Upper lobe of right lung (tissue), 1 donor: ENCODE results near the gene KCTD21. TPM values are rescaled to one million over a fixed set of nuclear protein-coding genes. Genes with fewer than 3 reads are reported as not detected.

Experiments used
- ATAC-seq: fragments of 200-7000 bp; cut with Tn5 transposase; one replicate; pipeline ENCODE4 v1.9.1; 2020; ENCODE audit warnings: mild to moderate bottlenecking, moderate library complexity
- DNase-seq: peaks from one replicate; pipeline ENCODE4 v3.0.0-alpha.2; 2020
- H3K27ac ChIP-seq: fragments of 200-600 bp; one replicate; pipeline ENCODE4 v1.8.0; 2022
- H3K27me3 ChIP-seq: fragments of 200-600 bp; one replicate; pipeline ENCODE4 v1.8.0; 2022; ENCODE audit warnings: mild to moderate bottlenecking
- H3K36me3 ChIP-seq: fragments of 200-600 bp; one replicate; pipeline ENCODE4 v1.8.0; 2022
- H3K4me1 ChIP-seq: fragments of 200-600 bp; one replicate; pipeline ENCODE4 v1.8.0; 2022
- H3K4me3 ChIP-seq: fragments of 200-600 bp; one replicate; pipeline ENCODE4 v1.8.0; 2022; ENCODE audit warnings: mild to moderate bottlenecking
- H3K9me3 ChIP-seq: fragments of 200-600 bp; one replicate; pipeline ENCODE4 v1.8.0; 2022
- CTCF ChIP-seq: fragments of 200-600 bp; IDR thresholded peaks from one replicate; pipeline ENCODE4 v1.8.0; 2022; ENCODE audit warnings: antibody characterized with exemption
- intact Hi-C: fragments of 100-400 bp; cut with DNase I; formaldehyde crosslinking; loops from one replicate; pipeline ENCODE4 v1.11.0; 2022
- total RNA-seq: library from RNA; stranded (reverse); fragmentation: NEBNext Ultra II Directional; extraction: Animal tissue kit (Norgen Biotek cat#: 25700); gene quantifications from one replicate; pipeline ENCODE4 v1.2.1, GENCODE V29; 2021
- donor health status: DM: no; HTN: yes; CAD: no; lungs with severe emphysema.

KCTD21 gene
- total RNA-seq, 1 donor from 2014 or later = 10.9 TPM

GRCh38 chr11:78211565-78211964 is 23.1 kb upstream of the KCTD21 start:
- intact Hi-C loops = no loop called here
- no peak for TF ChIP-seq CTCF
- no peak overlapping the region for H3K4me3 ChIP-seq
- no peaks in the 10 kb centered on the region for H3K9me3 ChIP-seq
- peaks cover 47% of the 10 kb centered on the region for H3K36me3 ChIP-seq
- no peaks in the 10 kb centered on the region for H3K27me3 ChIP-seq
- ATAC-seq (no peak), DNase-seq (no peak)
- no peaks in the 10 kb centered on the region for H3K4me1 ChIP-seq
- H3K27ac ChIP-seq = no peak overlapping the region

DNA sequence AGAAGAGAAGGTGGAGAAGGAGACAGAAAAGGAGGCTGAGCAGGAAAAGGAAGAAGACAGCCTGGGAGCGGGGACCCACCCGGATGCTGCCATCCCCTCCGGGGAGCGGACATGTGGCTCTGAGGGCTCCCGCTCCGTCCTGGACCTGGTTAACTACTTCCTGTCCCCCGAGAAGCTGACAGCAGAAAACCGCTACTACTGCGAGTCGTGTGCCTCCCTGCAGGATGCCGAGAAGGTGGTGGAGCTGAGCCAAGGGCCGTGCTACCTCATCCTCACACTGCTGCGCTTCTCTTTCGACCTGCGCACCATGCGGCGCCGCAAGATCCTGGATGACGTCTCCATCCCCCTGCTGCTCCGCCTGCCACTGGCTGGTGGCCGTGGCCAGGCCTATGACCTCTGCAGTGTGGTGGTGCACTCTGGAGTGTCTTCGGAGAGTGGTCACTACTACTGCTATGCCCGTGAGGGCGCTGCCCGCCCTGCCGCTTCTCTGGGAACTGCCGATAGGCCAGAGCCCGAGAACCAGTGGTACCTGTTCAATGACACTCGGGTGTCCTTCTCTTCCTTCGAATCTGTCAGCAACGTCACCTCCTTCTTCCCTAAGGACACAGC is 21.7 kb upstream of the KCTD21 start:
- DNase-seq (peak; percentile 58), ATAC-seq (peak; percentile 3)
- no peak overlapping the region for H3K27ac ChIP-seq
- no peaks in the 10 kb centered on the region for H3K27me3 ChIP-seq
- intact Hi-C loops = no loop called here
- H3K4me1 ChIP-seq = no peaks in the 10 kb centered on the region
- no peak overlapping the region for H3K4me3 ChIP-seq
- H3K9me3 ChIP-seq = no peaks in the 10 kb centered on the region
- H3K36me3 ChIP-seq = peaks cover 34% of the 10 kb centered on the region
- TF ChIP-seq CTCF = no peak

DNA sequence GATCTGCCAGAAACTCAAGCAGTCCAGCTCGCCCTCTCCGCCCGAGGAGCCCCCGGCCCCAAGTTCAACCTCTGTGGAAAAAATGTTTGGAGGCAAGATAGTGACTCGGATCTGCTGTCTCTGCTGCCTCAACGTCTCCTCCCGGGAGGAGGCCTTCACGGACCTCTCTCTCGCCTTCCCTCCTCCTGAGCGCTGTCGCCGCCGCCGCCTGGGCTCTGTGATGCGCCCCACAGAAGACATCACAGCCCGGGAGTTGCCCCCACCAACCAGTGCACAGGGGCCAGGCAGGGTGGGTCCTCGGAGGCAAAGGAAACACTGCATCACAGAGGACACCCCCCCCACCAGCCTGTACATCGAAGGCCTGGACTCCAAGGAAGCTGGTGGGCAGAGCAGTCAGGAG is 21.1 kb upstream of the KCTD21 start:
- ATAC-seq (no peak), DNase-seq (no peak)
- H3K36me3 ChIP-seq = peaks cover 28% of the 10 kb centered on the region
- no peak overlapping the region for H3K4me3 ChIP-seq
- H3K4me1 ChIP-seq = no peaks in the 10 kb centered on the region
- H3K27me3 ChIP-seq = no peaks in the 10 kb centered on the region
- intact Hi-C loops = no loop called here
- no peak overlapping the region for H3K27ac ChIP-seq
- TF ChIP-seq CTCF = no peak
- H3K9me3 ChIP-seq = no peaks in the 10 kb centered on the region

GRCh38 chr11:78208257-78209165 is 20.1 kb upstream of the KCTD21 start:
- H3K27ac ChIP-seq = no peak overlapping the region
- no peak overlapping the region for H3K4me3 ChIP-seq
- intact Hi-C loops = no loop called here
- H3K4me1 ChIP-seq = peaks cover under 1% of the 10 kb centered on the region
- ATAC-seq = no peak
- no peak for TF ChIP-seq CTCF
- no peaks in the 10 kb centered on the region for H3K9me3 ChIP-seq
- H3K36me3 ChIP-seq = peaks cover 20% of the 10 kb centered on the region
- no peaks in the 10 kb centered on the region for H3K27me3 ChIP-seq
- DNase-seq = peak; percentile 31

DNA sequence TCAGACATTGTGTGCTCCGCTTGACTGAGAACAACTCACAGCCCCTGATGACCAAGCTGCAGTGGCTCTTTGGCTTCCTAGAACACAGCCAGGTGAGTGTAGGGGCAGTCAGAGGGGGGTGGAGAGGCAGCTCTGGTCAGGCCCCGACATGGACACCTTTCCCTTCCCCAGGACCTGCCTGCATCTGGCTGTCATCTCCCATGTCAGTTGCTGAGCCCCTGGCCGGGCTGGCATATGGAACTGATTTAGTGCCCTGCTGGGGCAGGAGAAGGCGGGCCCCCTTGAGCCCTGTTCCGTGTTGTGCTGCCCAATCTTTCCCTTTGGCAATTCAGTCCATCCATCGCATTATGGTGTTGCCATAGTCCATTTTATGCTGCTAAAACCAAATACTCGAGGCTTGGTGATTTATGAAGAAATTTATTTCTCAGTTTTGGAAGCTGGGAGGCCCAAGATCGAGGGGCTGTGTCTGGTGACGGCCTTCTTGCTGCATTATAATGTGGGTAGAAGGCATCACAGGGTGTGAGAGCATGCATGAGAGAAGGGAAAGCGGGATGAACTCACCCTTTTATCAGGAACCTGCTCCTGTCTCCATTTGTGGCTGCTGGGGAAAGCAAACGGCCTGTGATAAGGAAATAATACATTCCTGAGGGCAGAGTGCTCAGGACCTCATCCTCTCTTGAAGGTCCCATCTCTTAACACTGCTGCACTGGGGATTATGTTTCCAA is 19.3 kb upstream of the KCTD21 start:
- intact Hi-C loops = no loop called here
- no peak for TF ChIP-seq CTCF
- no peak for ATAC-seq

More for the DNA sequence above, 19.3 kb upstream of the KCTD21 start:
- Histone ChIP-seq H3K4me3 (no peak overlapping the region), H3K9me3 (no peaks in the 10 kb centered on the region), H3K27me3 (no peaks in the 10 kb centered on the region), H3K27ac (no peak overlapping the region), H3K4me1 (peaks cover 4% of the 10 kb centered on the region), H3K36me3 (peaks cover 19% of the 10 kb centered on the region)
- DNase-seq = peak; percentile 32
